Stimulated activated naive CD4-positive, alpha-beta T cell treated with Interleukin-2 at 50 U/mL for 16 hours (primary cell): ENCODE results near the gene USH1G.
"Not testable (repeated sequence)": the region's sequence is repeated elsewhere in the genome, so short reads cannot be mapped to it uniquely, and the experiment has no call there.

Experiments
- DNase-seq: peaks from one replicate; lab custom pipeline; 2025; lab: John Stamatoyannopoulos, UW

USH1G gene

GRCh38 chr17:74874615-74875037 is 48.4 kb downstream of the USH1G start:
- no peak for DNase-seq

- no peak for DNase-seq
Measured at GRCh38 chr17:74873874-74874614, 49.0 kb downstream of the USH1G start.

- peak; percentile 100 for DNase-seq
Measured at GRCh38 chr17:74873037-74873873, 49.8 kb downstream of the USH1G start.

GRCh38 chr17:74872313-74873036 is 50.6 kb downstream of the USH1G start, which contains the start of gene FDXR:
Gene FDXR (minus strand): TSS chr17:74872994. CDS start chr17:74872944, 50 bp downstream.
- peak; percentile 42 for DNase-seq

- DNase-seq = no peak
Measured at GRCh38 chr17:74871356-74872076, 51.5 kb downstream of the USH1G start.

GRCh38 chr17:74870512-74870911 is 52.5 kb downstream of the USH1G start:
- DNase-seq = no peak

GRCh38 chr17:74870028-74870427 is 53.0 kb downstream of the USH1G start:
- DNase-seq = not testable (repeated sequence)

GRCh38 chr17:74868908-74869255 is 54.2 kb downstream of the USH1G start:
- no peak for DNase-seq

- no peak for DNase-seq
Measured at GRCh38 chr17:74868251-74868907, 54.7 kb downstream of the USH1G start.

GRCh38 chr17:74866198-74866835 is 56.7 kb downstream of the USH1G start:
- DNase-seq = no peak
